NK-92 treated with Interleukin-12 subunit alpha and Interleukin-12 subunit beta, amount 100 ng/mL, for 24 hours (cell line): ENCODE measurements around the gene DNAJC27.

Source experiments
- DNase-seq: peaks from one replicate; lab custom pipeline; 2025; lab: John Stamatoyannopoulos, UW

DNAJC27 gene

GRCh38 chr2:24906466-24906865 lies 65.3 kb downstream of the DNAJC27 start:
- no peak for DNase-seq

DNA sequence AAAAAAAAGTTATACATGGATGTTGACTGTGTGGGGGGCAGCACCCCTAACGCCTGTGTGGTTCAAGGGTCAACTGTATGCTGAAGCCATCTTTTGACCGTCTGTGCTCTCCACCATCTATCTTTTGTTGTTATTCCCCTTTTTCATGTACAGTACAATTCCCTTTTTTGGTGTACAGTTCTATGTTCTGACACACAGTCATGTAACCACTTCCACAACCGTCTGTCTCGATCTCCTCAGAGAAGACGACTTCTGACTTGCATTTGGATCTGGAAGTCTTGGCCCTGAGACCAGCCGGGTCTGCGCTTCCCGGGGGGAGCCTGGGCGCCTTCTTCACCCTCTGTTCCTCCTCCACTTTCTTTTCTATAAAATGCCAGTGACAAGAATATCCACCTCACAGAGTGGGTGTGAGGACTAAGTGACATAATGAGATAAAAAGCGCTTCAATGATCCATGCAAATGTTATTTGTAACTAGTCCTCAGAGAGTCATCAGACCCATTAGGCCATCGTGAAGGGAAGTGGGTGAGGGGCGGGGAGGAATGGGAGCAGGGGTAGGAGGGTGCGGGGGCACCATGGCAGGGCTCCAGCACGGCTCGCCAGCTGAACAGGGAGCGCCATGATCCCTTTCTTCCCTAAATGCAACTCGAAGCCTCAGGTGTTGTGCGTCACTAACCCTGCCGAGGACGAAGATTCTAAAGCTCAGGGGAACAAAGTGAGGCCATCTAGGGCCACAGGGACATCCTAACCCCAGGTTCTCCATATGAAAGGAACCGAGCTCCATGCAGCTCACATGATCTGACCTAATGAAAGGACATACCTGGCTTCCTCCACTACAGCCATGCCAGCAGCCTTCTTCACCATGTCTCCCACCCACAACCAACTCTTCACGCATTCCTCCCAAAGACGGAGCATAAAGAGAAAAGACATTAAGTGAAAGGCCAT lies 68.3 kb downstream of the DNAJC27 start:
- no peak for DNase-seq

GRCh38 chr2:24899361-24899910 lies 72.3 kb downstream of the DNAJC27 start:
- DNase-seq = no peak

DNA sequence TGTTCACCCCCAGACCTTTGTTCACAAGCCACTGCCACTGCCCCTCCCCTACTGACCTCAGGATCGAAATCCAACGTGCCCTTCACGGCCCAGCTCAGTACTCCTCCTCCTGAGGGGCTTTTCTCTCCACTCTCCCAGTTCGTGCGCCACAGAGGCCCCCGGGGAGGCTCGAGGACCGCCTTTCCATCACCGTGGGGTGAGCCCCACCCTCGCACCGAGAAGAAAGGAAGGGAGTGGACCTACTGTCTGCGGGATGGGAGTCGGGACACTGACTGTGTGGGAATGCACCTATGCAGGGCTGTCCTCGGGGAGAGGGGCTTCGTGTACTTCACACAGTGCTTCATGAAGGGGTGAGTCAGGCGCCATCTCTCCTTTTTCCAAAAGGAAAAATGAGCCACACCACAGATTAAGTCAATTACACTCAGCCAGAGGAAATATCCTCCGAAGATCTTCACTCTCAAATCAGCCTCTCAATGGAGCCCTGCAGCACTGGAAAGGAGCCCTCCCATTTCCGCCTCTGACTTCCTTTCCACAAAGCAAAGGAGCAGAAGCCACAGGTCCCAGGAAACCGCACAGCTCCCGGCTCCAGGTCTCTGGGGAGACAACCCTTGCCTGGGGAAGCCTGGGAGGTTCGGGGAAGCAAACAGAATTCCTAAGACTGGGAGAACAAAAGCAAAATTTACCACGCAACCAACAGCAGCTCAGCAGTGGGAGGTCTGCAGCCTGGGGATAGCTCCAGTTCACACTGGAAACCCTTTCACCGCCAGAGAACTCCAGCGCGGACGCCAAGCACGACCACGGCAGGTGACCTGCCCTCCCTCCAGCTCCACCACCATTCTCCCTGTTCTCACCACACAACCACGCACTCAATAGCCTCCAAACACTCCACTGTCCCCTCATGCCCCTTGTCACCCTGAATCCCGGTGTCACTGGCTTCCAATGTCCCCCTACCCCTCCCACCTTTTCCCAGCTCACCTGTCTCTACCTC lies 73.3 kb downstream of the DNAJC27 start:
- no peak for DNase-seq

DNA sequence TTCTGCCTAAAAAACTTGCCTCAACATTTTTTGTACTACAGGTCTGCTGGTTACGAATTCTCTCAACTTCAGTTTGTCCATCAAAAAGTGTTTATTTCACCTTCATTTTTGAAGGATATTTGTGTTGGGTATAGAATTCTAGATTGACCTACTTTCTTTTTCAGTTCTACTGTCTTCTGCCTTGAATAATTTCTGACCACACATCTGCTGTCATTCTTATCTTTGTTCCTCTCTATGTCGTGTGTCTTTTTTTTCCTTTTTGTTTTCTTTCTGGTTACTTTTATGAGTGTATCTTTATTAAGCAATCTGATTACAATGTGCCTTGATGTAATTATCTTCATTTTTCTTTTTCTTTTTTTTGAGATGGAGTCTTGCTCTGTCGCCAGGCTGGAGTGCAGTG lies 77.0 kb downstream of the DNAJC27 start:
- DNase-seq = no peak

DNA sequence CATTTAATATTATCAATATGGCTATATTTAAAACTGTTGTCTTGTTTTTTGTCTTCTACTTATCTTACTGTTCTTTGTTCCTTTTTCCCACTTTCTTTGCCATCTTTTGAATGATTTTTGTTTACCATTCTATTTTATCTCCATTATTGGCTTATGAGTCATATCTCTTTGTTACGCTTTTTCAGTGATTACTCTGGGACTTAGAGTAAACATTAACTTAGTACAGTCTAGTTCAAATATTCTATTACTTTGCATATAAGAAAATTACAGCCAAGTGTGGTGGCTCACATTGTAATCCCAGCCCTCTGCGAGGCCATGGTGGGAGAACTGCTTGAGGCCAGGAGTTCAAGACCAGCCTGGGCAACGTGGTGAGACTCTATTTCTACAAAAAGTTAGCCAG lies 77.8 kb downstream of the DNAJC27 start:
- no peak for DNase-seq
